ENCODE results near the gene TTC33.

Gene TTC33

GRCh38 chr5:40776658-40776977 lies 20.9 kb upstream of the TTC33 start:
- no peak overlapping the region for H3K4me3 ChIP-seq (ENCODE audit: low read length)
- H3K36me3 ChIP-seq (ENCODE audit: control insufficient read depth, low read depth, low read length): peaks cover 28% of the 10 kb centered on the region
- no peak overlapping the region for H3K27ac ChIP-seq (ENCODE audit: low read length)

GRCh38 chr5:40775846-40776657 lies 20.3 kb upstream of the TTC33 start:
- Histone ChIP-seq H3K36me3 (ENCODE audit: control insufficient read depth, low read depth, low read length) (peaks cover 32% of the 10 kb centered on the region), H3K4me3 (ENCODE audit: low read length) (no peak overlapping the region), H3K9ac (ENCODE audit: low read length) (no peak overlapping the region), H3K4me1 (ENCODE audit: control insufficient read depth, low read depth, low read length) (no peaks in the 10 kb centered on the region), H3K27ac (ENCODE audit: low read length) (no peak overlapping the region), H3K9me3 (ENCODE audit: control insufficient read depth, low read depth, low read length) (no peaks in the 10 kb centered on the region), H3K27me3 (ENCODE audit: control insufficient read depth, insufficient read depth, low read length) (no peaks in the 10 kb centered on the region)

More at GRCh38 chr5:40776658-40776977, 20.9 kb upstream of the TTC33 start:
- Histone ChIP-seq H3K27me3 (ENCODE audit: control insufficient read depth, insufficient read depth, low read length) (no peaks in the 10 kb centered on the region), H3K9ac (ENCODE audit: low read length) (no peak overlapping the region), H3K4me1 (ENCODE audit: control insufficient read depth, low read depth, low read length) (no peaks in the 10 kb centered on the region), H3K9me3 (ENCODE audit: control insufficient read depth, low read depth, low read length) (no peaks in the 10 kb centered on the region)

- Histone ChIP-seq H3K27ac (ENCODE audit: low read length) (no peak overlapping the region), H3K4me1 (ENCODE audit: control insufficient read depth, low read depth, low read length) (no peaks in the 10 kb centered on the region), H3K36me3 (ENCODE audit: control insufficient read depth, low read depth, low read length) (peaks cover 32% of the 10 kb centered on the region), H3K9ac (ENCODE audit: low read length) (no peak overlapping the region), H3K27me3 (ENCODE audit: control insufficient read depth, insufficient read depth, low read length) (no peaks in the 10 kb centered on the region), H3K9me3 (ENCODE audit: control insufficient read depth, low read depth, low read length) (no peaks in the 10 kb centered on the region), H3K4me3 (ENCODE audit: low read length) (no peak overlapping the region)
These were observed 19.5 kb upstream of the TTC33 start for GRCh38 chr5:40775085-40775845.

- Histone ChIP-seq H3K9me3 (ENCODE audit: control insufficient read depth, low read depth, low read length) (no peaks in the 10 kb centered on the region), H3K36me3 (ENCODE audit: control insufficient read depth, low read depth, low read length) (peaks cover 38% of the 10 kb centered on the region), H3K27me3 (ENCODE audit: control insufficient read depth, insufficient read depth, low read length) (no peaks in the 10 kb centered on the region), H3K9ac (ENCODE audit: low read length) (no peak overlapping the region), H3K4me1 (ENCODE audit: control insufficient read depth, low read depth, low read length) (no peaks in the 10 kb centered on the region), H3K4me3 (ENCODE audit: low read length) (no peak overlapping the region), H3K27ac (ENCODE audit: low read length) (no peak overlapping the region)
These were observed 18.9 kb upstream of the TTC33 start for GRCh38 chr5:40774623-40775022.

- Histone ChIP-seq H3K36me3 (ENCODE audit: control insufficient read depth, low read depth, low read length) (peaks cover 48% of the 10 kb centered on the region), H3K27me3 (ENCODE audit: control insufficient read depth, insufficient read depth, low read length) (no peaks in the 10 kb centered on the region), H3K4me3 (ENCODE audit: low read length) (no peak overlapping the region), H3K27ac (ENCODE audit: low read length) (no peak overlapping the region), H3K4me1 (ENCODE audit: control insufficient read depth, low read depth, low read length) (no peaks in the 10 kb centered on the region), H3K9ac (ENCODE audit: low read length) (no peak overlapping the region), H3K9me3 (ENCODE audit: control insufficient read depth, low read depth, low read length) (no peaks in the 10 kb centered on the region)
These were observed 15.0 kb upstream of the TTC33 start for GRCh38 chr5:40770764-40771163.

GRCh38 chr5:40762705-40763104 lies 6.9 kb upstream of the TTC33 start:
- Histone ChIP-seq H3K36me3 (ENCODE audit: control insufficient read depth, low read depth, low read length) (peaks cover 41% of the 10 kb centered on the region), H3K4me1 (ENCODE audit: control insufficient read depth, low read depth, low read length) (no peaks in the 10 kb centered on the region), H3K27ac (ENCODE audit: low read length) (no peak overlapping the region), H3K4me3 (ENCODE audit: low read length) (no peak overlapping the region), H3K9me3 (ENCODE audit: control insufficient read depth, low read depth, low read length) (no peaks in the 10 kb centered on the region), H3K9ac (ENCODE audit: low read length) (no peak overlapping the region), H3K27me3 (ENCODE audit: control insufficient read depth, insufficient read depth, low read length) (no peaks in the 10 kb centered on the region)

- Histone ChIP-seq H3K4me3 (ENCODE audit: low read length) (no peak overlapping the region), H3K9ac (ENCODE audit: low read length) (no peak overlapping the region), H3K4me1 (ENCODE audit: control insufficient read depth, low read depth, low read length) (peaks cover 5% of the 10 kb centered on the region), H3K36me3 (ENCODE audit: control insufficient read depth, low read depth, low read length) (peaks cover 5% of the 10 kb centered on the region), H3K27me3 (ENCODE audit: control insufficient read depth, insufficient read depth, low read length) (peaks cover 5% of the 10 kb centered on the region), H3K27ac (ENCODE audit: low read length) (no peak overlapping the region), H3K9me3 (ENCODE audit: control insufficient read depth, low read depth, low read length) (no peaks in the 10 kb centered on the region)
These were observed 1.6 kb upstream of the TTC33 start for GRCh38 chr5:40757400-40757799.

- Histone ChIP-seq H3K4me1 (ENCODE audit: control insufficient read depth, low read depth, low read length) (peaks cover 5% of the 10 kb centered on the region), H3K4me3 (ENCODE audit: low read length) (peak overlapping the region; percentile 84), H3K27ac (ENCODE audit: low read length) (no peak overlapping the region), H3K9me3 (ENCODE audit: control insufficient read depth, low read depth, low read length) (no peaks in the 10 kb centered on the region), H3K27me3 (ENCODE audit: control insufficient read depth, insufficient read depth, low read length) (peaks cover 5% of the 10 kb centered on the region), H3K36me3 (ENCODE audit: control insufficient read depth, low read depth, low read length) (no peaks in the 10 kb centered on the region), H3K9ac (ENCODE audit: low read length) (peak overlapping the region; percentile 80)
These were observed 711 bp downstream of the TTC33 start for GRCh38 chr5:40755093-40755406.

- Histone ChIP-seq H3K9me3 (ENCODE audit: control insufficient read depth, low read depth, low read length) (no peaks in the 10 kb centered on the region), H3K4me3 (ENCODE audit: low read length) (peak overlapping the region; percentile 84), H3K4me1 (ENCODE audit: control insufficient read depth, low read depth, low read length) (peaks cover 5% of the 10 kb centered on the region), H3K36me3 (ENCODE audit: control insufficient read depth, low read depth, low read length) (no peaks in the 10 kb centered on the region), H3K27me3 (ENCODE audit: control insufficient read depth, insufficient read depth, low read length) (peaks cover 5% of the 10 kb centered on the region), H3K9ac (ENCODE audit: low read length) (peak overlapping the region; percentile 80), H3K27ac (ENCODE audit: low read length) (no peak overlapping the region)
These were observed 1.2 kb downstream of the TTC33 start for GRCh38 chr5:40754381-40755092.

GRCh38 chr5:40746703-40747102 lies 9.1 kb downstream of the TTC33 start:
- Histone ChIP-seq H3K4me1 (ENCODE audit: control insufficient read depth, low read depth, low read length) (no peaks in the 10 kb centered on the region), H3K27me3 (ENCODE audit: control insufficient read depth, insufficient read depth, low read length) (no peaks in the 10 kb centered on the region), H3K9ac (ENCODE audit: low read length) (no peak overlapping the region), H3K4me3 (ENCODE audit: low read length) (no peak overlapping the region), H3K36me3 (ENCODE audit: control insufficient read depth, low read depth, low read length) (no peaks in the 10 kb centered on the region), H3K27ac (ENCODE audit: low read length) (no peak overlapping the region), H3K9me3 (ENCODE audit: control insufficient read depth, low read depth, low read length) (no peaks in the 10 kb centered on the region)

GRCh38 chr5:40743771-40744170 lies 12.0 kb downstream of the TTC33 start:
- no peak overlapping the region for H3K4me3 ChIP-seq (ENCODE audit: low read length)
- no peaks in the 10 kb centered on the region for H3K27me3 ChIP-seq (ENCODE audit: control insufficient read depth, insufficient read depth, low read length)
- H3K4me1 ChIP-seq (ENCODE audit: control insufficient read depth, low read depth, low read length): no peaks in the 10 kb centered on the region
- H3K27ac ChIP-seq (ENCODE audit: low read length): no peak overlapping the region
- H3K36me3 ChIP-seq (ENCODE audit: control insufficient read depth, low read depth, low read length): peaks cover 3% of the 10 kb centered on the region
- H3K9me3 ChIP-seq (ENCODE audit: control insufficient read depth, low read depth, low read length): no peaks in the 10 kb centered on the region
- H3K9ac ChIP-seq (ENCODE audit: low read length): no peak overlapping the region
